Vein endothelial cell (primary cell): ENCODE data around the gene SPDYE11. TPM values are rescaled to one million over a fixed set of nuclear protein-coding genes. Genes with fewer than 3 reads are reported as not detected.

Experiments used
- small RNA-seq: library from RNA; depleted of rRNA; stranded (forward); fragments of <200 nt; gene quantifications from one replicate; pipeline ENCODE3, GENCODE V24; 2012
- total RNA-seq: library from RNA; depleted of rRNA; stranded (reverse); fragments of >200 nt; gene quantifications from 2 replicates; pipeline ENCODE4 v1.2.3, GENCODE V29; 2012

SPDYE11 gene, protein sequence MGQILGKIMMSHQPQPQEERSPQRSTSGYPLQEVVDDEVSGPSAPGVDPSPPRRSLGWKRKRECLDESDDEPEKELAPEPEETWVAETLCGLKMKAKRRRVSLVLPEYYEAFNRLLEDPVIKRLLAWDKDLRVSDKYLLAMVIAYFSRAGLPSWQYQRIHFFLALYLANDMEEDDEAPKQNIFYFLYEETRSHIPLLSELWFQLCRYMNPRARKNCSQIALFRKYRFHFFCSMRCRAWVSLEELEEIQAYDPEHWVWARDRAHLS
- total RNA-seq, result not detected in 2 replicates

DNA sequence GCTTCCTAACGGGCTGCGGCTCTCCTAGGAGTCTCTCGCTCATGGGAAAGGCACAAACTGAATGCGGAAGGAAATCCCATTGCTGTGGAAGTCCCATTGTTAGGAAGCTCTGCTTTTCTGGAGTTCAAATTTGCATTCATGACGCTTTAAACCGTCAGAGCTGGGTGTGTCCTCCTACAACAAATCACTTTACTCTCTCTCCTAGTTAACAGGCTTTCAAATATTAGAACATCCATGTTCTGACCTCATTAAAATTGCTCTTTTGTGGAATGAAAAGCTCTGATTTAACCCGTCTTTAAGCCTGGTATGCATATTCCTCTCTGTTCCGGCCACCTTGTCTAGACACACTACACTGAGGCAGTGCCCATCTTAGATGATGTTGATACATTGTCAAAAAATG lies at the start of gene SPDYE11:
Gene SPDYE11 (minus strand): TSS at position 101 of the 400 bp plus-strand sequence. CDS start 1,800 bp downstream, outside the sequence.

DNA sequence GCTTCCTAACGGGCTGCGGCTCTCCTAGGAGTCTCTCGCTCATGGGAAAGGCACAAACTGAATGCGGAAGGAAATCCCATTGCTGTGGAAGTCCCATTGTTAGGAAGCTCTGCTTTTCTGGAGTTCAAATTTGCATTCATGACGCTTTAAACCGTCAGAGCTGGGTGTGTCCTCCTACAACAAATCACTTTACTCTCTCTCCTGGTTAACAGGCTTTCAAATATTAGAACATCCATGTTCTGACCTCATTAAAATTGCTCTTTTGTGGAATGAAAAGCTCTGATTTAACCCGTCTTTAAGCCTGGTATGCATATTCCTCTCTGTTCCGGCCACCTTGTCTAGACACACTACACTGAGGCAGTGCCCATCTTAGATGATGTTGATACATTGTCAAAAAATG lies 28.2 kb upstream of the SPDYE11 start, which contains the start of gene SPDYE9:
Gene SPDYE9 (minus strand): TSS at position 101 of the 400 bp plus-strand sequence. CDS start 1,800 bp downstream, outside the sequence.

DNA sequence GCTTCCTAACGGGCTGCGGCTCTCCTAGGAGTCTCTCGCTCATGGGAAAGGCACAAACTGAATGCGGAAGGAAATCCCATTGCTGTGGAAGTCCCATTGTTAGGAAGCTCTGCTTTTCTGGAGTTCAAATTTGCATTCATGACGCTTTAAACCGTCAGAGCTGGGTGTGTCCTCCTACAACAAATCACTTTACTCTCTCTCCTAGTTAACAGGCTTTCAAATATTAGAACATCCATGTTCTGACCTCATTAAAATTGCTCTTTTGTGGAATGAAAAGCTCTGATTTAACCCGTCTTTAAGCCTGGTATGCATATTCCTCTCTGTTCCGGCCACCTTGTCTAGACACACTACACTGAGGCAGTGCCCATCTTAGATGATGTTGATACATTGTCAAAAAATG lies 28.0 kb downstream of the SPDYE11 start, which contains the start of gene SPDYE8:
Gene SPDYE8 (minus strand): TSS at position 101 of the 400 bp plus-strand sequence. CDS start 1,800 bp downstream, outside the sequence.

Small RNA genes lying within 50 kb of the gene (small RNA-seq; reads per million reads assigned to genes)
- gene RF00019, result not detected

Other genes with a start within 250 kb of the SPDYE11 start
- 4.2 and 4.9 TPM in 2 replicates for gene TYW1B, start 229.7 kb downstream of the SPDYE11 start, total RNA-seq
- gene POM121, start 132.8 kb downstream of the SPDYE11 start, total RNA-seq, result 10.8 and 12.5 TPM in 2 replicates
- gene TRIM74, start 88.4 kb downstream of the SPDYE11 start, total RNA-seq, result not detected in 2 replicates
- gene SPDYE8, start 28.1 kb downstream of the SPDYE11 start, total RNA-seq, result not detected in 2 replicates
- not detected in 2 replicates for gene SPDYE9, start 28.1 kb upstream of the SPDYE11 start, total RNA-seq